ENCODE measurements around the gene MYOZ3.

The MYOZ3 gene

GRCh38 chr5:150659360-150660107, 1.5 kb upstream of the MYOZ3 start:
- DNase-seq (ENCODE audit: low read depth), result no peak

GRCh38 chr5:150660108-150660831, 781 bp upstream of the MYOZ3 start:
- no peak for DNase-seq (ENCODE audit: low read depth)

DNA sequence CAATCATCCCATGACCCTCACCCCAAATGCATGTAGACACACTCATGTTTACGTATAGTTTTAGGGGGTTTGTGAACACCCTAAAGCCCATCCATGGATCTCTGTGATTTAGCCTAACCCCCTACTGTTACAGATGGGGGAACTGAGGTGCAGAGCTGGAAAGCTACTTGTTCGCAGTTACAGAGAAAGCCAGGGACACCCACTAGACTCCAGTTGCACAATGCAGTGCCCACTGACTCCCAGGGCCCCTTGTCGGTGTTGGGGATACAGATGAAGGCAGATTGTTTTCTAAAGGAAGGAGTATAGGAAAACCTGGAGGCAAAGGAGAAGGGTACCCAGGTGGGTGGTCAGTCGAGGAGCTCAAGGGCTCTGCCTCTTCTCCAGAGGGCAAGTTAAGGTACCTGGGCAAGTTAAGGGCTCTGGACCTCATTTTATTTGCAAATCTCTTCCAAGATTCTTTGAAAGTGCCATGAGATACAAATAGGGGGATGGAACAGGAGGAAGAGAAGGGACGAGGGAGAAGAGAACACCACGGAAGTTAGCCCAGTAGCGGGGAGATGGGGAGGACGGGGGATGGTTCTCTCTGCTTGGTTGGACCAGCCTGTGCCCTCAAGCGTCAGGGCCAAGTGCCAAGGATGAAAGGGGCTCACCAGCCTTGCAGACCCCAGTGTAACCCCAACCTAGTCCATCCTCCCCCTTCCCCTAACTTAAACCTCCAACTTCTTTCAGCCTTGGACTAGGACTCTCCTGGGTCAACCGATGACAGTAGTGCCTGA, 958 bp downstream of the MYOZ3 start:
- no peak for DNase-seq (ENCODE audit: low read depth)

- DNase-seq (ENCODE audit: low read depth), result no peak
Measured at GRCh38 chr5:150662731-150663516, 1.9 kb downstream of the MYOZ3 start.

GRCh38 chr5:150663936-150664335, 2.9 kb downstream of the MYOZ3 start:
- DNase-seq (ENCODE audit: low read depth), result no peak

- no peak for DNase-seq (ENCODE audit: low read depth)
Measured at GRCh38 chr5:150665044-150665443, 4.0 kb downstream of the MYOZ3 start.

GRCh38 chr5:150670275-150670947, 9.4 kb downstream of the MYOZ3 start:
- DNase-seq (ENCODE audit: low read depth), result no peak

DNA sequence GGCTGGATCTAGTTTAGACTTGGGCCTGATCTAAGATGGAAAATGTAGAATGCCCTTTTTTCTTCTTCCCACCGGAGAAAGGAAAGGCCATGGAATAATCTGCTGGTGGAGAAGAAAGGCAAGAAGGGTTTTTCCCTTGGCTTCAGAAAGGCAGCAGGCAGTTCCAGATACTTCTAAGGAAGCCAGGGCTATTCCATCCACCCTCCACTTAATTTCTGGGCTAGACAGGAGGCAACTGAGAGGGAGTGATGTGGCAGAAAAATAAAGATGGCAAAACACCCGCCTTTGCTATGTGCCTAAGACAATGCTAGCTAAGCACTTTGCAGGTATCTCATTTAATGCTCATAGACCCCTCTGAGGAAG, 9.9 kb downstream of the MYOZ3 start:
- DNase-seq (ENCODE audit: low read depth), result no peak

- DNase-seq (ENCODE audit: low read depth), result no peak
Measured at GRCh38 chr5:150671509-150672236, 10.6 kb downstream of the MYOZ3 start.

DNA sequence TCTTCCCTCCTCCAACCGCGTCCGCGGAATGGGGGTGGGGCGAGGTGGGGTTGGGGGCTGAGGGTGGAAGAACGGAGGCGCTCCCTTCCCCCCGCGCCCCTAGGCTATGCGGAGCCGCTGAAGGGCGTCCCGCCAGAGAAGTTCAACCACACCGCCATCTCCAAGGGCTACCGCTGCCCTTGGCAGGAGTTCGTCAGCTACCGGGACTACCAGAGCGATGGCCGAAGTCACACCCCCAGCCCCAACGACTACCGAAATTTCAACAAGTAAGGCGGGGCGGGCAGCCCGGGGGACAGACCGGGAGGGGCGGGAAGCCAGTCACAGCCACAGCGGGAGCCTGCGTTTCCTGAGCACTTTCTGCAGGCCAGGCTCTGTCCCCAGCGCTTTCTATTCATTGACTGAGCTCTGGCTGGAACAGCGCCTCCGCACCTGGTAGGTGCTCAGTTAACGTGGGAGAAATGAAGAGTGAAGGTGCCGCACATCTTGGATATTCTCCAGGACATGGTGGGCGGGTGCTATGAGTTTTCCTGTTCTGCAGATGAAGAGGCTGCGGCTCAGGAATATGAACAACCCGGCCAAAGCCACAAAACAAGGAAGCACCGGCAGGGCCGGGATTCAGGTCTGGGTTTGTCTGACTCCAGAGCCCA, 11.3 kb downstream of the MYOZ3 start:
- DNase-seq (ENCODE audit: low read depth), result no peak

- DNase-seq (ENCODE audit: low read depth), result no peak
Measured at GRCh38 chr5:150672884-150673275, 11.8 kb downstream of the MYOZ3 start.

DNA sequence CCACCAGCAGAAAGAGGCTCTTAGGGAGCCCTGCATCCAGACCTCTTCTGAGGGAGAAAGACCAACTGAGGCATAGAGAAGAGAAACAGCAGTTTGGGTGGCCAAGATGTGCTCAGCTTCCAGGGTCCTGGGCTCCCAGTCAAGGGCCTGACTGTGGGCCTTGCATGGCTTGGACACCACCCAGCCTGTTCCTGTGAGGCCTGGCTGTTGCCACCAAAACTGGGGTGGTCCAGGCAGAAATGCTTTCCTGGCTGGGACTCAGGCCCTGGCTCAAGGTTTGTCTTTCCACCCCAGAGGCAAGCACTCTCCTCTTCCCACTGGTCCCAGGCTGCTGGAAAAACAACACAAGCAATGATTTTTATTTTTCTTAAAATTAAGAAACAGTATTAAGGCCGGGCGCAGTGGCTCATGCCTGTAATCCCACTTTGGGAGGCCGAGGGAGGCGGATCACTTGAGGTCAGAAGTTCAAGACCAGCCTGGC, 13.3 kb downstream of the MYOZ3 start:
- no peak for DNase-seq (ENCODE audit: low read depth)

GRCh38 chr5:150675069-150675468, 14.0 kb downstream of the MYOZ3 start:
- DNase-seq (ENCODE audit: low read depth), result no peak

GRCh38 chr5:150676578-150676977, 15.5 kb downstream of the MYOZ3 start:
- DNase-seq (ENCODE audit: low read depth), result no peak

DNA sequence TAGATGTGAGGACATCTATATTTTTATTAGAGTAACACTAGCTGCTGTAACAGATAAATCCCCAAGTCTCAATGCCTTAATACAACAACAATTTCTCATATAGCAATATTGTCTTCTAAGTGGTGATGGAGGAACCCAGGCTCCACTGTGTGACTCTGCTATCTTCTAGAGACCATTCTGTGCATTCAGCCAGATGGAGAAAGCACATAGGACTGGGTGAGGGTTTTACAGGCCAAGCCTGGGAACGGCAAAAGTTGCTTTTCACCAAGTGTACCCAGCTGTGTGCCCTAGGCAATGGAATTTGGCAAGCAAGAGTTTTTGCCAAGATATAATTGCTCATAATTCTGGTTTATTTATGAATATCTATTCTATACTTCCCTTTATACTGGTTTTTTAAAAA, 28.1 kb downstream of the MYOZ3 start:
- no peak for DNase-seq (ENCODE audit: low read depth)

DNA sequence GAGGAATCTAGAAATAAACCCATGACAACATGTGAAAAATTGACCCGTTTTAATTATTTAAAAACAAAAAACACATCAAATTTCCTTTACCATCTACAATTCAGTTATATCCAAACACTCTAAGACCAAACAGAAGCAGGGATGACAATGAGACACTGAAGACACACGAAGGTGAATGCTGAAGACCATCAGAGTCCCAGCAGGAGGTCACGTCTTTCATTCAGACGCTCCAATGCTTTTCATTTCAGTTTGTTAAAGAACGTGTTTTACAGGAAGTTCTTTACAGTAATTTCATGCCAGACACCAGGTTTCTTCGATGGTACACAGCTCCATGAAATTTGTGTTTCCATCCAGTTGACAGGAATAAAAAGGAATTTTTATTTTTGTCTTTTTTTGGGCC, 29.7 kb downstream of the MYOZ3 start:
- DNase-seq (ENCODE audit: low read depth), result no peak

GRCh38 chr5:150692276-150692675, 31.2 kb downstream of the MYOZ3 start:
- DNase-seq (ENCODE audit: low read depth), result no peak

DNA sequence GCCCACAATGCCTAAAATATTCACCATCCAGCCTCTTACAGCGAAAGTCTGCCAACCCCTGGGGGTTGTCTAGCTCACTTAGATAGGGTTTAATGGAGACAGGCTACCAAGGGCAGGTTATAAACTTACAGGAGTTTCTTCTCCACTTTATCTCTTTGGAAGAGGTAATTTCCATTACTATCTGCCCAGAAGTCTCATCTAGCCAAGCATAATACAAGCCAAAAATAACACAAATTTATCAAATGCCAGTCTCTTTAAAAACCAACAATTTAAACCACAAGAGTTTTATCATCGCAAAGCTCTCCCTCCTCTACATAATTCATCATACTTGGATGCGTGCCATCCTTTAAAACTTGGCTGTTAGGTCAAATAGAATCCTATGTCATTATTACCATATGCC, 33.6 kb downstream of the MYOZ3 start:
- DNase-seq (ENCODE audit: low read depth), result no peak

- DNase-seq (ENCODE audit: low read depth), result no peak
Measured at GRCh38 chr5:150700246-150700593, 39.2 kb downstream of the MYOZ3 start.

DNA sequence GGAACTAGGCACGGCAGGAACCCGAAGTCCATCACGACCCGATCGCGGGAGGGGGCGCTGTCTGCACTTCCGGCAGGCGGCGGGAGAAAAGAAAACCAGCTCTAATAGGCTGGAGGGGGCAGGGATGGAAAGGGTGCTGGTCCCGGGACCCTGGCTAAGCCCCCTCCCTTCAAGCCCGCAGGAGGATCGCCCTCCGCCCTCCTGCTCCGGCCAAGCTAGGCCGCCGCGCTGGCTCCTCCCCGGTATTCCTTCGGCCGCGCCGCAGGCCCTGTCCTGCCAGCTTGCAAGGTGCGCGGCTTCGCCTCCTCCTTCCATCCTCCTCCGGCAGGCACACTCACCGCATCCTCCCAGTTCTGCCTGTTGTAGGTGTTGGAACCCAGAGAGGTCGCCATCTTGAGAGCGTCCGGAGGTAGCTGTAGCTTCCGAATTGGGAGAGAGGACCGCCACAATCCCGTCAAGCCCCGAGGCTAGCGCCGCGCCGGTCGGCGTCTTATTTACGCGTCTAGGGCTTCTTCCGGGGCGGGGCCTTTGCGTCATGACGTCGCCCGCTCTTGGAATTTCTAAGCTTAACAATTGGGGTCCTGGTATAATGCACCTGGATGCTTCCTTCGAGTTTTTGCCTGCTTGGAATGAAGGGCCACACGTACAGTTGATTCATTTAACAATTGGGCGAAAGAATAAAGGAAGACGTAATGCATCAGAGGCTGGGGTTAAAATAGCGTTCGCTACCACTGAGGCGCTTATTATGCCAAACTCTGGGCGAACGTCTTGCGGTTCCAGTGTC, 39.7 kb downstream of the MYOZ3 start, which contains the start of gene RBM22:
TSS of gene RBM22 (minus strand) at position 469 of the 784 bp plus-strand sequence. CDS start at position 392, 77 bp downstream.
- DNase-seq (ENCODE audit: low read depth), result peak; percentile 62
